ENCODE data around the gene RHCE.
"Not testable (repeated sequence)": the region's sequence is repeated elsewhere in the genome, so short reads cannot be mapped to it uniquely, and the experiment has no call there.

The RHCE gene

DNA sequence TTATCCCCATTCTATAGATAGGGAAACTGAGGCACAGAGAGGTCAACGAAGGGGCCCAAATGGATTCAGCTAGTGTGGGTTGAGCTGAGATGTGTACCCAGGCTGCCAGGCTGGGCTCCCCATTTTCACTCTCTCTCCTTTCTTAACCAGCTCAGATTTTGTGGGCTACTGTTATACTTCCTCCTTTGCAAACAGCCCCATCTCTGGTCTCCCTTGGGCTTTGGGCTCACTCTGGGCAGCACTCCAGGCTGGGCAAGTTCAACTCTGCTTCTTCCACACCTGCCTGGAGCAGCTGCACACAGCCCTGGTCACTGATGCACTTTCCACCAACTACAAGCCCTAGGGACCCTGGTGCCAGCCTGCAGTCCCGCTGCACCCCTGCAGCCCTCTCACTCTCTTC lies 22.5 kb downstream of the RHCE start:
- DNase-seq (ENCODE audit: low spot score): not testable (repeated sequence)

DNA sequence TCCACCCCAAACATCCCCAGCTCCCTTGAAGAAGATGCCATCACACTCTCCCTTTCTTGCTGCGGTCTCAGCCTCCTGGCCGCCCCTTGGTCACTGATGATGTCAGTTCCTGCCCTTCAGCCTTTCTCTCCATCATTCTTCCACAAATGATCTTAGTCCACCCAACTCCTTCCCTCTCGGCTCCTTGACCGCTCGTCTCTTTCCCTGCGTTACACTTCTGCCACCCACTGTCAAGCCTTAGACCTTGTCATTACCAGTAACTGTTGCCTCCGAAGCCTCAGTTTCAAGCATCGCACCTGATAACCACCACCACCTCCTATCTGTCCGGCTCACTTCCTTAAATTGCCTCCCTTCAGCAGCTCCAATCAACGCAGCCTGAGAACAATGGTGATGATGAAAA lies 23.1 kb downstream of the RHCE start:
- DNase-seq (ENCODE audit: low spot score): not testable (repeated sequence)

DNA sequence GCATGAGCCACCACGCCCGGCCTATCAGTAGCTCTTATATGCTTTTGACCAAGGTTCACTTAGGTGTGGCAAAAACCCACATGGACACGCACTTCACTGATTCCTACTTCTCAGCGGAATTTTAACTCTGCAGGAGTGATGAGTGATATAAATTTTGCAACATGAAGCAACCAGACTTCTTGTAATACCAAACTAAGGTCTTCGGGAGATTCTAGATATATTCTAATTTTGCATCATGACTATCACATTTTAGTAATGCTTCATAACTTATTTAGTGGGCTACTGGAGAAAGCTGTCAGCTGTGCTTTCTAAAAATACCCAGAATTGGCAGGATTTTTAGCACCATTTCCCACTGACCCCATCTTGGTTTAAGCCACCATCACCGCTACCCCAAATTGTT lies 27.8 kb downstream of the RHCE start:
- no peak for DNase-seq (ENCODE audit: low spot score)

DNA sequence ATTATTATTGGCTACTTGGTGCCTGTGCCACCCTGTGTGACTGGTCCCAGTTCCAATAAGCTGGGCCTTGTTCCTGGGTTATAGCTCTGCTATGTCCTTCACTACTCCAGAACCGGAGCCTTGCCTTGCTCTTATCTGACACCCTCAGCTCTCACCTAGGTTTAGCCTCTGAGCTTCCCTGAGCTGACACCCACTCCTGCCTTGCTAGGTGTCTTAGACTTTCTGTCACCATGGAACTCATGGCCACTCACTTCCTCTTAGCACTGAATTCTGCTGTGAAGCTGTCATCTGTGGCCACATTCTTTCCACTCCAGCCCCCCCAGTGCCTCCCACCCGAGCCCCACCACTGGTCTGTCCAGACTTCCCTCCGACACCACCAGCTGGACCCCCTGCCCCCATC lies 30.9 kb downstream of the RHCE start:
- not testable (repeated sequence) for DNase-seq (ENCODE audit: low spot score)

DNA sequence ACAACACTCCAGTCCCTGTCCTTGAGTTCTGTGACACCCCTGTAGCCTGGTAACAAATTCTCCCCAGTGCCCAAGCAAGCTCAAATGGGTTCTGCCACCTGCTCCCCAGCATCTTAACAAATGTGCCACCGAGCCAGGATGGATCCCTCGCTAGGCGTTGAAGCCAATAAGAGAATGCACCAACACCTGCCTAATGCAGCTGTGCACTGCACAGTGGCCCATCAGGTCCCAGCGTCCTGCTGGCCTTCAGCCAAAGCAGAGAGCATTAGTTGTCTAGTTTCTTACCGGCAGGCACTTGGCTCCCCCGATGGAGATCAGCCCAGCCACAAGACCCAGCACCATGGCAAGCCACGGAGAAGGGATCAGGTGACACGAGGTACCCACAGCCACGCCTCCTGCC lies 31.9 kb downstream of the RHCE start:
- not testable (repeated sequence) for DNase-seq (ENCODE audit: low spot score)

DNA sequence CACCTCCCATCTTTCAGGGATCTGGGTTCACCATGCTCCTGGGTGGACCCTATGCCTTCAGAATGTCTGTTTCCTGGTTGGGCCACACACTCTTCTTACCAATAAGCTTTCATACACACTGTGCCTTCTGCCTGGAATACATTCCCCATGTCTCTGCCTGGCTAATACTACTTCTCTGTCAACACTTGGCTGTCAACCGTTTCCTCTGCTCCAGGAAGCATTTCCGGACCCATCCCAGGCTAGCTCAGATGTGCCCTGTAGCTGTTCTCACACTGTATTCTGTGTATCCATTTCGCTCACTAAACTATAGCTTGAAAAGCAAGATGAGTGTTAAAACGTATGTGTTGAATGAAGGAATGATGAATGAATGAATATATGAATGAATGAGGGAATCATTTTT lies 33.5 kb downstream of the RHCE start:
- not testable (repeated sequence) for DNase-seq (ENCODE audit: low spot score)

DNA sequence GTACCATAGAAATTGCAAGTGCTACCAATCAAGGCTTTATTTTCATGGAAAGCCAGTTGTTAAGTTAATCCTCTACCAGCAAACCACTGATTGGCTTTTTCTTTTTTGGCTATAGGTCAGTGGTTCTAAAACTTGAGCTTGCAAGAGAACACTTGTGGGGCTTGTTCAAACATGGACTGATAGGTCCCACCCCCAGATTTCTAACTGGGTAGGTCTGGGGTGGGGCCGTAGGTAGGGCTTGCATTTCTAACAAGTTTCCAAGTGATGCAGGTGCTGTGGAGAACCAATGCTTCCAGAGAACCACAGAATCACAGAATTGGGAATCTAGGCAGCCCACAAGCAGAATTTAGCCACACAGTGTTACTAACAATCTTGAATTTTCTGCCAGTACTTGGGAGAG lies 36.8 kb downstream of the RHCE start:
- DNase-seq (ENCODE audit: low spot score): not testable (repeated sequence)

DNA sequence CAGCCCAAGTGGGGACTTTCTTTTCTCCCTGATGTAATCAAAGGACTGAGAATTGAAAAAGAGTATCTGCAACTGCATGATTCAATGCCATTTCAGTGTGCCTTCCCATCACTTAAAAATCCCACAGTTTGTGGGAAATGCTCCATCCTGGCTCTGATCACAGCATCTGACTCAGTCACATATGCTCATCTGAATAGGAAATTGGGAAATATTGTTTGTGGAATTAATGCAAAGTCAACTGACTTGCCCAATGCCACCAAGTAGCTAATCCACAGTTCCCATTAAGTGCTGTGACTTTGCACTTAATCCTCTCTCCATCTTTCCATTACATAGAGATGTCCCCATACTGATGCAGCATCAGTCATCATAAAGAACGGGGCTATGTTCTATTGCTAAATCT lies 37.5 kb downstream of the RHCE start:
- not testable (repeated sequence) for DNase-seq (ENCODE audit: low spot score)

DNA sequence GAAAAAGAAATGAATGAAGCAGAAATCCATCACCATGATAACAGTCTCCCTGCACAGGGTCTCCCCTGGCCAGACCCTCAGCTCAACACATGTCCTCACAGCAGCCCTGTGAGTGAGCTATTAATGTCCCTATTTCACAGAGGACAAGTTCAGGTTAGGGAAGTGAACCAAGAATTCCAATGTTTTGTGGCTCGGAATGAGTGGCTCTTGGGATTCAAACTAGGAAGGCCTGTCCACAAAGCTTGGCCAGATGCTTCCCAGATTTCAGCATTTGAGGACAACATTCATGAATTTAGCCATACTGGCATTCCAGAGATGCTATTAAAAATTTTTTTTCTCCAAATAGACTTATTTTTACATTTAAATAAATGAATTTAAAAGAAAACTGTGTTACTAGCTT lies 38.1 kb downstream of the RHCE start:
- DNase-seq (ENCODE audit: low spot score): not testable (repeated sequence)

DNA sequence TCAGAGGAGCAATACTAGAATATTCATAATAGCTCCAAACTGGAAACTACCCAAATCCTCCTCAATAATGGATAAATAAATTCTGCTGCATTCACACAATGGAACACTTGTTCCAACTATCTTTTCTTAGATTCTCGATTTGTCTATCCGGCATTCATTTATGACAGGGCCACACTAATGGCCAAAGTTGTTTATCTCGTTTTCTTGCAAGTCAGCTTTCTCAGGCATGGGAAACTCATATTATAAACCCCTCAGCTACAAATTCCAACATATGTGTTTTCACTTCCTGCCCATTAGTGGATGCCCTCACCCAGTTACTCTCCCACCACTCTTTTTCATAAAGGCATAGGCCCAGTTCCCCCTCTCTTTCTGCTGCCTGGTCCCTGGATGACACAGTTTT lies 42.3 kb downstream of the RHCE start:
- not testable (repeated sequence) for DNase-seq (ENCODE audit: low spot score)

DNA sequence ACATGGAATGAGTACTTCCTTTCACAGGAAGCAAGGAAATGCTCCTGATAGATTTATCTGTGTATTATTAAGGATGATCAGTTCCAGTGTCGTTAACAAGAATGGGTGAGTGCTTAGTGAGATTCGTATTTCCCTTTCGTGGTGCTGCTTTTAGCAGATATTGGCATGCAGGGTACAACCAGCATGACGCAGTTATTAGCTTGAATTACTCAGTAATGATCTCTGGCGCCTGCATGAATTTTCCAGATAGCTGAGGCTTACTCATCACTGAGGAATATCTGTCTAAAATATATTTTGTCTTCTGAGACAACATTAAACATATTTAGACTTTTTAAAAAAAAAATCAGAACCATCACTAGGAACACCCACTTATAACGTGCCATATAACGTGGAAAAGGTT lies 48.9 kb downstream of the RHCE start:
- not testable (repeated sequence) for DNase-seq (ENCODE audit: low spot score)

DNA sequence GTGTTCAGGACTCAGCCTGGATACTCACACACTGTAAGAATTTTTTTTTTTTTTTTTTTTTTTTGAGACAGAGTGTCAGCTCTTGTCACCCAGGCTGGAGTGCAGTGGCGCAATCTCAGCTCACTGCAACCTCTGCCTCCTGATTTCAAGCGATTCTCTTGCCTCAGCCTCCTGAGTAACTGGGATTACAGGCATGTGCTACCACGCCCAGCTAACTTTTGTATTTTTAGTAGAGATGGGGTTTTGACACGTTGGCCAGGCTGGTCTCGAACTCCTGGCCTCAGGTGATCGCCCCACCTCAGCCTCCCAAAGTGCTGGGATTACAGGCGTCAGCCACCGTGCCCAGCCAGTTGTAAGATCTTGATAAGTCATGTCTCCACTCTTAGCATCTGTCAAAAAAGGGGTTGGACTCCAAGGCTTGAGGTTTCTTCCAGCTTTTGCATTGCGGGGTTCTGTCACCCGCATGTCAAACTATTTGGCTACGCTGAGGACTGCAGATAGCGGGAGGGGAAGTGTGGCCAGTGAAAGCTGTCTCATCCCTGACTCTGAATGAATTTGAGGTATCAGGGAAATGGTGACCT lies 50.8 kb downstream of the RHCE start:
- DNase-seq (ENCODE audit: low spot score): not testable (repeated sequence)

DNA sequence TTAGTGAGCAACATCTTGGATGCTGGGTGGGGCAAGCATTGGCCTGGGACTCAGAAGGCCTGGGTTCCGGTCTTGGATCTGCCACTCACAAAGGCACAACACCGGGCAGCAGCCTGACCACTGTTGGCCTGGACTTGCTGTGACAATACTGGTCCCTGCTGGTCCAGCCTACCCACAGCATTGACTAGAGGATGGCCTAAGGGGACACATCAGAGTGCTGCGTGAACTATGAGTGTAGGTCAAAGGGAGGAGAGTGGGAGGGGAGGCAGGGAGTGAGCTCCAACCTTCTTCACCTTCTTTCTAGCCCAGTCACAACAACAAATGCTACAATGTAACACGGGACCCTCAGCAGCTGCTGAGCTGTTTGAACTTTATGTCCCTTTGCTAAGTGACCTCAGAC lies 51.4 kb downstream of the RHCE start:
- no peak for DNase-seq (ENCODE audit: low spot score)

DNA sequence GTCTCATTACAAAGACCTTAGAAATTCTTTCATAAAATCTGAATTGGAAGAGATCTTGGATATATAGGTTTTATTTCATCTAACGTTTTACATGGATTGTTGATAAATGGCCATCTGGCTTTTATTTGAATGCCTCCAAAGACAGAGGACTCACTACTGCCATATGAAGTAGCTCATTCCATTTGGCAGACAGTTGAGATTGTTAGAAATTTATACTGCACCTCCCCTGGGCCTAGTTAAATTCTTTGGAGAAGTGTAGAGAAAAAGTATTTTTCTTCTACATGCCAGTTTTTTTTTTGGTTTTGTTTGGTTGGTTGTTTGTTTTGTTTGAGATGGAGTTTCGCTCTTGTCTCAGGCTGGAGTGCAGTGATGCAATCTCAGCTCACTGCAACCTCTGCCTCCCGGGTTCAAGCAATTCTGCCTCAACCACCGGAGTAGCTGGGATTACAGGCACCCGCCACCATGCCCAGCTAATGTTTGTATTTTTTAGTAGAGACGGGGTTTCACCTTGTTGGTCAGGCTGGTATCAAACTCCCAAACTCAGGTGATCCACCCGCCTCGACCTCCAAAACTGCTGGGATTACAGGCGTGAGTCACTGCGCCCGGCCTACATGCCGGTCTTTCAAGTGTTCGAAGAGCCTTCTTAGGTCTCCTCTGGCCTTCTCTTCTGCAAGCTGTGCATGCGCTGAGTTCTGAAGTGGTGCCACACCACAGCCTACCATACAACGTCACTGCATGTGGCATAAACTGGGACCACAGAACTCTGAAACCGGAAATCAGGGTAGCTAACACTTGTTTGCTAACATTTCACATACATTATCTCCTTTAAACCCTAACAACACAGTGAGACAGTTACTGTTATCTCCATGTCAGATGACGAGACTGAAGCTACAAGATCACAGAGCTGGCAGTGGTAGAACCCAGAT lies 57.7 kb downstream of the RHCE start:
- DNase-seq (ENCODE audit: low spot score): not testable (repeated sequence)

DNA sequence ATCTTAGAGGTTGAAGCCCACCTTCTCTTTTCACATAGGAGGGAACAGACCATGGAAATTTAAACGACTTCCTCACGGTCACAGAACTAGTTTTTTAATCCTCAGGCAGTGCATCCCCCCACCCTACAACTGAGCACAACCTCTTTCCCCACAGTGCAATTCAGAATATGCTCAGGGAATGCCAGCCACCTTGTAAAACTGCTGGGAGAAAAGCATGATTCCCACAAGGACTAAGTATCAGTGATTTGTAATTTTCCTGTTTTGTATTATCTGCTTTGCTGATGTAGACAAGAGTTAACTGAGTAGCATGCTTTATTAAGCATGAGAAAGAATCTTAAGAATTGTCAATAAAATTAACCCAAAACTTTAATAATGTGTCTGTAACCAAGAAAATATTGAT lies 58.7 kb downstream of the RHCE start:
- no peak for DNase-seq (ENCODE audit: low spot score)

DNA sequence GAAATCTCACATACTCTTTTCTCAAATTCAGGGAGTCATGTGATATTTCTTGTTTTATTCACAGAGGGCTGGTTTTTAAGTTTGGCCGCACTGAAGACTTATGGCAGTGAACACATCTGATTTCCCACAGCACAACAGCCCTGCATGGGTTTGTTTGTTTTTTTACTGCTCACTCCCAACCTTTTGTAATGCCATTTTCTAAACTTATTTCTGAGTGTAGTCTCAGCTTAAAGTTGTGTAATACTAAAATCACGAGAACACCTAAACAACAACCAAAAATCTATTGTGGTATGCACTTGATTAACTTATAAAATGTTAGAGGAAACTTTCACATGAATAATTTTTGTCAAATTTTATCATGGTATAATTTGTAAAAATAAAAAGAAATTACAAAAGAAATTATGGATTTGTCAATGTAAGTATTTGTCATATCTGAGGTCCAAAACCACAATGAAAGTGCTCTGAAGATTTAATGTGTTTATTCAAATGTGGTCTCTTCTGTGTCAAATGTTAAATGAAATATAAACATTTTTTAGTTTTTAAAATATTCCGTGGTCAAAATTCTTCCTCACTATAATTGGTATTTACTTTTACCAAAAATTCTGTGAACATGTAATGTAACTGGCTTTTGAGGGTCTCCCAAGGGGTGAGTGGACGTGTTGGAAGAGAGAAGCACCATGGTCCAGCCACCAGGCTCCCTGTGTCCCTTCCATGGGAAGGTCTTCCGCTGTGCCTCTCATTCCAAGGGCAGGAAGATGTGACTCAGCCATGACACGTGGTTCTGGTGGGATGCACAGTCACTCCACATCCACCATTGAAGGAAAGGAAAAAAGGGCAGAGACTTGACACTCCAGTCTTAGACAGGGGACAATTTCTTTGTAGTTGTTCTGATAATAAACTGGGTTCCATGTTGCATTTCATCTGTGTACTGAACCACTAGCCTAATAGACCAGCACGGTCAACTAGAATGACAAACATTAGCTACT lies 59.7 kb downstream of the RHCE start:
- no peak for DNase-seq (ENCODE audit: low spot score)

DNA sequence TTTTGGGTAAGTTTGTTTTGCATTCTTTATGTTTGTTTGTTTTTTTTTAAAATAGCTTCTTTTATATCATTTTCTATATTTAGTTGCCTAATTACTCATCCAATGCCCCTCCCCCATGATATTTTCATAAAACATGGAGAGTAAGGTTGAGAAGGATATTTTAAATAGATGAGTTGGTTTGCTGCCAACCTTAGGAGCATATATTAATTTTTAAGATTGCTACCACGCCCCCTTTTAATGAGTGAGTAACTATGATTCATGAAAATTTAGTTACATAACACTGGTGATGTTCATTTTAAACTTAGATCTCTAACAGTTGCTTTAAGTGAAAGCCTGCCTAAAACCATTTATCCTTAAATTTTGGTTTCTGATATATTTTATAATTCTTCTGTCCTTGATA lies 63.8 kb downstream of the RHCE start:
- peak; percentile 43 for DNase-seq (ENCODE audit: low spot score)

DNA sequence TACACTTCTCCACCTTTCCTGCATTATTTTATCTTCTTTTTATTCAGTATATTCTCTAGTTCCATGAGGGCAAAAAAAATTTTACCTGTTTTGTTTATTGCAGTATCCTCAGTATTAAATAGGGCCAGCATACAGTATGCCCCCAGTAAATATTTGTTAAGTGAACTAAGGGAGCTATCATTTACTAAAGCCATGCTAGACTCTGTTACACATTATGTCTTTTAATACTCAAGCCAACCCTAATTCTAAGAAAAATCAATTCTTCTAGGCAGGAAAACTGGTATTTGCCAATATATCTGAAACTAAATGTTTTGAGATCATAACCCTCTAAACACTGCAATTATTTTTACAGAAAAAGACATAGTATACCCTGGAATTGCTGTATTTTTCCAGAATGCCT lies 64.2 kb downstream of the RHCE start:
- DNase-seq (ENCODE audit: low spot score): no peak

DNA sequence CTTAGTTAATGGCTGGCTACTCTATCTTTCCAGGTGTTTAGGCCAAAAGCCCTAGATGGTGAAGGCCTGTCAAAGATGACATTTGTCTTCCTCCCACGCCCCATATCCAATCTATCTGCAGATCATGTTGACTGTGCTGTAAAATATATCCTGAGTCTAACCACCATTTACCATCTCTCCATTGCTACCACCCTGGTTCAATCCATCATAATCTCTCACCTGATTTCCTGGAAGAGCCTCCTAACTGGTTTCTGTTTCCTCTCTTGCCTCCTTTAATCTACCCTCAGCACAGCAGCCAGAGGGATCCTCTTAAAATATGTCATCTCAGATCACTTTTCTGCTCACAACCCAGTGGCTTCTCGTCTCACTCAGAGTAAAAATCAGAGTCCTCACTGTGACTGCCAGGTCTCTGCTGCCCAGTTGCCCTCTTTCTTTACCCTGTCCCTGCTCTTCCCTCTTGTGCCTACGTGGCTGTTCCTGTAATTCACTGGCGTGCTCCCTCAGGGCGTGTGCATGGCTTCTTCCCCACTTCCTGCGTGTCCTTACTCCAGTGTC lies 64.7 kb downstream of the RHCE start:
- peak; percentile 26 for DNase-seq (ENCODE audit: low spot score)

DNA sequence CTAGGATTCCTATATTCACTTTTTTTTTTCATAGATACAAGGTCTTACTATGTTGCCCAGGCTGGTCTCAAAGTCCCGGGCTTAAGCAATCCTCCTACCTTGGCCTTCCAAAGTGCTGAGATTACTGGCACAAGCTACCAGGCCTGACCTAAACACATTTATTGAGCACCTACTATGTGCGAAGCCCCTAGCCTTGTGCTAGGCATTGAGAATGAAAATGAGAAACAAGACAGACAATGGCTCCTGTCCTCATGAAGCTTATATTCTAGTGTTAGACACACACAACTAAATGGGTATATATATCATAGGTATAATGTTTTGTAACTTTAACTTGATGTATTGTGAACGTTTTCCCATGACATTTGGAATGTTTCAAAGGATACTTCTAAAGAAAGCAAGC lies 71.0 kb downstream of the RHCE start:
- DNase-seq (ENCODE audit: low spot score): no peak

DNA sequence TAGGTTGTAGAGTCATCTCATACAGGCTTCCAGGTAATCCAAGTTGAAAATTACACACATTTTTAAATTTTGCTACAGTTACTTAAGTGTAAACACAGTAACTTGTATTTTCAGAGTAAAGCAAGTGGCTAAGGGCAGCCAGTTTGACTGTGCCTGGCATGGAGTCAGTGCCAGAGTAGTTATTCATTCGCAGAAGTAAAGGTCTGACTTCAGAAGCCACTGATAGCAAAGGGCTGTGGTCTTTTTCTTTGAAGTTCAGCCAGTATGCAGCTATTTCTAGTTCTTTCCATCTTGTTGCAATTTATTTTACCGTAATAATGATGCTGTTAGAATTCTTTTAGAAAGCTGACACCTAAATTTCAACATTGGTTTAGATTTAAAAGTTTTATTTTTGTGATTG lies 73.1 kb downstream of the RHCE start:
- DNase-seq (ENCODE audit: low spot score): no peak

DNA sequence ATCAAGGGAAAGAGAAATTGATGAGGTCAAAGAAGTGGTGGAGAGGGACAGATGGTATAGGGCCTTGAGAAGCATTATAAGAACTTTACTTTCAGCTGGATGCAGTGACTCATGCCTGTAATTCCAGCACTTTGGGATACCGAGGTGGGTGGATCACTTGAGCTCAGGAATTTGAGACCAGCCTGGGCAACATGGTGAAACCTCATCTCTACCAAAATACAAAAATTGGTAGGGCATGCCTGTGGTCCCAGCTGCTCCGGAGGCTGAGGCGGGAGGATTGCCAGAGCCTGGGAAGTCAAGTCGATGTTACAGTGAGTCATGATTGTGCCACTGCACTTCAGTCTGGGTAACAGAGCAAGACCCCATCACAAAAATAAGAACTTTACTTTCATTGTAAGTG lies 76.8 kb downstream of the RHCE start:
- no peak for DNase-seq (ENCODE audit: low spot score)

Measured in CD4-positive, alpha-beta T cell treated with Interleukin-2 at 100 ng/mL for 4 hours (primary cell).